AG09309 (cell line): ENCODE data around the gene DRAM1.

Source experiments
- DNase-seq: peaks from one replicate; pipeline ENCODE4 v3.0.0-alpha.2; 2010; ENCODE audit warnings: low read depth
- H3K4me3 ChIP-seq: 2 replicates; pipeline ENCODE4 v1.5.1; 2011; ENCODE audit warnings: mild to moderate bottlenecking, low read depth, low read length, moderate library complexity; ENCODE audit not compliant: control insufficient read depth
- CTCF ChIP-seq: IDR thresholded peaks from 2 replicates; pipeline ENCODE4 v1.5.1; 2011; ENCODE audit warnings: mild to moderate bottlenecking, low read depth, low read length, inconsistent platforms; ENCODE audit not compliant: insufficient read depth, control insufficient read depth; ENCODE audit errors: missing control alignments

Gene DRAM1

DNA sequence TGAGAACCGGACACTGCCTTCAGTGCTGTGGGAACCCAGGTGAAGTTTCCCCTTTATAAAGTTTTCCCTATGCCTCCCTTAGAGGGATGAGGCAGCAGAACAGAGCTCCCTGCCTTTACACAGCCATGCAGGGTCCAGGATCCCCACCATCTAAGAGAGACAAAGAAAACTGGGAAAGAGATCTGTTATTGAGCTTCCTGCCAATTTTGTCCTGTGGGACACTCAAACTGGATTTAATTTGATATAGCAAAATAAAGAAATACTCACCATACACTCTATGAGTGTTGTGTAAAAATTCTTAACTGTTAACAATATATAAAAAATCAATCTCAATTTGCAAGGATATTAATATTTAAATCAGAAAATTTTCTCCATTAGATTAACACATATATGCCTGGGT is 69.9 kb downstream of the DRAM1 start:
- no peak overlapping the region for H3K4me3 ChIP-seq
- DNase-seq, result no peak
- no peak for TF ChIP-seq CTCF

DNA sequence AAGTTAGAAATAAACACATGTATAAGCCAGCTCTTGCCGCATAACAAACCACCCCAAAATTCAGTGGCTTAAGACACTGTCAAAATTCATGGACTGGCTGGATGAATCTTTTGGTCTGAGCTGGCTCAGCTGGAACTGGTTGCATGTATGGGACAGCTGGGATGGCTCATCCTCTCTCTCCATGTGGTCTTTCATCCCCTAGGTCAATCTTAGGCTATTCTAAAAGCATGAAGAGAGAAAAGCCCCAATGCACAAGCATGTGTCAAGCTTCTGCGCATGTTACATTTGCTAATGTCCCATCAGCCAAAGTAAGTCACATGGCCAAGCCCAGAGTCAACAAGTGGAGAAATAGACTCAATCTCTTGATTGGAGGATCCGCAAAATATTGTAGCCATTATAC is 71.0 kb downstream of the DRAM1 start:
- no peak for DNase-seq
- TF ChIP-seq CTCF, result no peak
- no peak overlapping the region for H3K4me3 ChIP-seq

GRCh38 chr12:101951002-101951670 is 73.8 kb downstream of the DRAM1 start:
- no peak for DNase-seq
- H3K4me3 ChIP-seq, result no peak overlapping the region

GRCh38 chr12:101954113-101954512 is 76.7 kb downstream of the DRAM1 start:
- no peak for DNase-seq
- TF ChIP-seq CTCF, result no peak

More at GRCh38 chr12:101951002-101951670, 73.8 kb downstream of the DRAM1 start:
- no peak for TF ChIP-seq CTCF

GRCh38 chr12:101954676-101955075 is 77.3 kb downstream of the DRAM1 start:
- no peak overlapping the region for H3K4me3 ChIP-seq
- no peak for DNase-seq
- TF ChIP-seq CTCF, result no peak

More at GRCh38 chr12:101954113-101954512, 76.7 kb downstream of the DRAM1 start:
- H3K4me3 ChIP-seq, result no peak overlapping the region

- no peak overlapping the region for H3K4me3 ChIP-seq
- TF ChIP-seq CTCF, result no peak
- DNase-seq, result peak; percentile 59
Observed at GRCh38 chr12:101957252-101957959, 80.0 kb downstream of the DRAM1 start.
